Stimulated activated naive CD8-positive, alpha-beta T cell treated with anti-CD3 and anti-CD28 coated beads, Interleukin-15, amount 100 ng/mL, for 72 hours (primary cell): Measurements from ENCODE around the gene USP14.

Source experiments
- ATAC-seq: fragments of 150-1000 bp; cut with Tn5 transposase; 2 replicates; pipeline ENCODE4 v1.10.0; 2021; ENCODE audit warnings: mild to moderate bottlenecking, moderate library complexity
- DNase-seq, 2 donors: peaks; one replicate each; pipeline ENCODE4 v3.0.0; 2021 to 2022
- H3K27ac Mint-ChIP-seq, 2 donors: one replicate each; pipeline ENCODE4 v1.8.0; 2022; ENCODE audit warnings: mild to moderate bottlenecking in 2 of 2, mixed read lengths in 2 of 2, moderate library complexity in 2 of 2
- H3K27me3 Mint-ChIP-seq: one replicate; pipeline ENCODE4 v1.8.0; 2022; ENCODE audit warnings: mixed read lengths
- H3K4me1 Mint-ChIP-seq: one replicate; pipeline ENCODE4 v1.8.0; 2022; ENCODE audit warnings: mild to moderate bottlenecking, mixed read lengths
- H3K4me3 Mint-ChIP-seq, 2 donors: one replicate each; pipeline ENCODE4 v1.8.0; 2022; ENCODE audit warnings: mild to moderate bottlenecking in 2 of 2, mixed read lengths in 2 of 2, moderate library complexity in 1 of 2
- H3K9me3 Mint-ChIP-seq, 2 donors: one replicate each; pipeline ENCODE4 v1.8.0; 2022; ENCODE audit warnings: mixed read lengths in 2 of 2

The USP14 gene

DNA sequence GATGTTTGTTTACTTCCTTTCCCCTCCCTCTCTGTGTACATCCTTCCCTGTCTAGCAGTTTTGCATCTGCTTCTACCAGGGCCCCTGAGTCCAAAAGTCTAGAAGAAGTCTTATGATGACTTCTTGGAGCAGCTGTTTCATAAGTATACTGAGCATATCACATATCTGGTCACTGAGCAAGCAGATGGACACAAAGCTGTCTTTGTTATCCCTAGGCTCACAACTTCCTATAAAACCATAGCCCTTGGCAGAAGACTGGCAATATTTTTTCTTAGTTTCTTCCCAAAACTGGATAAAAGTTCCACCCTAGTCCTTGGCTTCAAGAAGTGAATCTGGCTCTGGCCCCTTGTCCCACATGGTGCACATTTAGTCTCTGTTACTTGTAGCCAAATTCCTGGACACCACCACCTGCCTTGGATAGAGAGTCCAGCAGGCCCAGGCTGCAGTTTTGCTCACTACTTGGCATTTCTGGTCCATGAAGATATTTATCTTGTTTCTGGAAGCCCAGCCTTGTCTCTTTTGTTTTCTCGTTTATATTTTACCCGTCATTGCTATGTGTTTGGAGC lies 87.0 kb downstream of the USP14 start:
- H3K4me3 Mint-ChIP-seq, result no peak overlapping the region
- no peaks in the 10 kb centered on the region for H3K27me3 Mint-ChIP-seq
- H3K4me1 Mint-ChIP-seq, result no peaks in the 10 kb centered on the region
- peak overlapping the region in 1 of 2 donors; percentile 10 for H3K27ac Mint-ChIP-seq
- no peaks in the 10 kb centered on the region for H3K9me3 Mint-ChIP-seq
- ATAC-seq, result no peak
- DNase-seq, result no peak

DNA sequence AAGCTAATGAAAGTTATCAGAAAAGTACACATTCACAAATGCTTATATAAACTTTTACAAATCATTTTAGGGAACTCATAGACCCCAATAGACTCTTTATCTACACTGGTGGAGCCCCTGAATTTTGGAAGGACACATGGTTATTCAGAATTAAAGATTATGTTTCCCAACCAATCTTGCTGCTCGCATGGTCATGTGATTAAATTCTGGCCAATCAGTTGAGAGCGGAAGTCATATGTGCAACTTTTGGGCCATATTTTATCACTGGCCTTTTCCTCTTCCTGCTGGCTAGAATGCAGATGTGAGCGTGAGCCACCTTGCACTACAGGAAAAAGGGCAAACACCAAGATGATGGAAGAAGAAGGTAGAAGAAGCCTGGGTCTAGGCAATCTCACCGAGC lies 89.7 kb downstream of the USP14 start:
- ATAC-seq (no peak), DNase-seq (no peak)
- H3K27ac Mint-ChIP-seq, result no peak overlapping the region

DNA sequence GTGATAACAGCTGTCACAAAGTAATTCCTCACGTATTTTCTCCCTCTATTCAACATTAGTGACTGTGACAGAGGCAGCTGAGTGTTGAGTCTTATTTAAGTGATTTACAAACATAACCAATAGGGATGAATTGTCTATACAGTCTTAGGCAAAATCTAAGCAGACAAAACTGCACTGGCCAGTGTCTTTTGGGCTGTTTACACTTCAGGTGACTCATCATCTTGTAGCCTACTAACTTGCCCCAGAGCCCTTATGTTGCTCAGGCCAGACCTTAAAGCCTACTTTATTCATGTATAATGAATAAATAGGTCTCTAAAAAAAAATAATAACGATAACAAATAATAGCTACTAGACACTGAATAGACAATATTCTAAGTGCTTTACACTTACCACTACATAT lies 92.3 kb downstream of the USP14 start:
- no peak for ATAC-seq
- Mint-ChIP-seq H3K27ac (no peak overlapping the region), H3K4me3 (no peak overlapping the region), H3K4me1 (no peaks in the 10 kb centered on the region), H3K9me3 (no peaks in the 10 kb centered on the region), H3K27me3 (no peaks in the 10 kb centered on the region)
- DNase-seq, result no peak

More for the DNA sequence above, 89.7 kb downstream of the USP14 start:
- H3K4me3 Mint-ChIP-seq, result no peak overlapping the region
- H3K9me3 Mint-ChIP-seq, result no peaks in the 10 kb centered on the region
- no peaks in the 10 kb centered on the region for H3K4me1 Mint-ChIP-seq
- no peaks in the 10 kb centered on the region for H3K27me3 Mint-ChIP-seq

DNA sequence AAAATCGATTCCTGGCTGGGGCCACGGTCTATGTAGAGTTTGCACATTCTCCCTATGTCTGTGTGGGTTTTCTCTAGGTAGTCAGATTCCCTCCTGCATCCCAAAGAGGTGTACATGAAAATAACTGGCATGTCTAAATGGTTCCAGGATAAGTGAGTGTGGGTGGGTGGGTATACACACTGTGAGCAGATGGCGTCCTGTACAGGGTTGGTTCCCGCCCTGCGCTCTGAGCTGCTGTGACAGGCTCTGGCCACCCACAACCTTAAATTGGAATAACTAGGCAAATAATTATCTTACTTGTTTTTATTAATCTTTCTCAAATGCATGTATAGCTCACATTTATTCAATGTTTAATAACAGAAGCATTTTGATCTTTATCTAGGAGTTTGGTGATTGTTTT lies 93.2 kb downstream of the USP14 start:
- Mint-ChIP-seq H3K9me3 (no peaks in the 10 kb centered on the region), H3K4me3 (no peak overlapping the region), H3K4me1 (no peaks in the 10 kb centered on the region), H3K27ac (no peak overlapping the region), H3K27me3 (no peaks in the 10 kb centered on the region)
- no peak for ATAC-seq
- DNase-seq, result no peak

DNA sequence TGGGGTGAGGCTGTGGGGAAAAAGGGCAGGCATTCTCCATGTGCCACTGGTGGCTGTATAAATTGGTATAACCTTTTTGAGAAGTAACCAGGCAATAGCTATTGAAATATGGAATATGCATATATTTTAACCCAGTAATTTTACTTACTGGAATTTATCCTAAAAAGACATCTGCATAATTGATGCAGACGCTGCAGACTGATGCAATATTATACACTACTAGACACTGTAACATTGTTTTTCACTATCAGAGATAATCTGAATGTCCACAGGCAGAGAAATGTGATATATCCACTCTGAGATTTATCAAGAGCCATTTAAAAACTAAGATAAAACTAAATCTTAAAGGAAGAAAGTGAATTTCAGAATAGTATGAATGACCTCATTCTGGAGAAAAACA lies 94.8 kb downstream of the USP14 start:
- H3K9me3 Mint-ChIP-seq, result no peaks in the 10 kb centered on the region
- no peak overlapping the region for H3K4me3 Mint-ChIP-seq
- DNase-seq (no peak), ATAC-seq (no peak)
- H3K4me1 Mint-ChIP-seq, result peaks cover 7% of the 10 kb centered on the region
- no peaks in the 10 kb centered on the region for H3K27me3 Mint-ChIP-seq
- no peak overlapping the region for H3K27ac Mint-ChIP-seq

DNA sequence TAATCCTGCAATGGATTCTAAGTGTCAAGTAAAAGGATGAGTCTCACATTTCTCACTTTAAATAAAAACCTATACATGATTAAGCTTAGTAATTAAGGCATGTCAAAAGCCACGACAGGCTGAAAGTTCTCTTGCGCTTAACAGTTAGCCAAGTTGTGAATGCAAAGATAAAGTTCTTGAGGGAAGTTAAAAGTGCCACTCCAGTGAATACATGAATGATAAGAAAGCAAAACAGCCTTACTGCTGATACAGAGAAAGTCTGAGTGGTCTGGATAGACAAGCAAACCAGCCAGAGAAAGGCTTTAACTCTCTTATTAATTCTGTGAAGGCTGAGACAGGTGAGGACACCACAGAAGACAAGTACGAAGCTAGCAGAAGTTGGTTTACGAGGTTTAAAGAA lies 96.8 kb downstream of the USP14 start:
- Mint-ChIP-seq H3K4me1 (peaks cover 7% of the 10 kb centered on the region), H3K4me3 (no peak overlapping the region), H3K27me3 (no peaks in the 10 kb centered on the region), H3K27ac (no peak overlapping the region), H3K9me3 (no peaks in the 10 kb centered on the region)
- DNase-seq, result no peak
- no peak for ATAC-seq

DNA sequence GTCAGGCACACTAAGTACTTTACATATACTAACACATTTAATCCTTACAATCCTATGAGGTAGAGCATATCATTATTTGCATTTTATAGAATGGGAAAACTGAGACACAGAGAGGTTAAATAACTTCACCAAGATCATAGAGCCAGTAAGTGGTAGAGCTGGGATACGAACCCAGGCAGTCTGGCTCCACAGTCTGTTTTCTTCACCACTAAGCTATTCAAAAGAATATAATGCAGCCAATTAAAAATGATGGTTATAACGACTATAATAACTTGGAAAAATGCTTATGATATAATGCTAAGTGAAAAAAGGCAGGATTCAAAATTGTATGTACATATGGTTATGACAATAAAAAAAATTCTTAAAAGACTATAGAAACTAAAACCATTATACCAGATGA lies 102.2 kb downstream of the USP14 start:
- H3K4me3 Mint-ChIP-seq, result no peak overlapping the region
- no peak overlapping the region for H3K27ac Mint-ChIP-seq
- H3K27me3 Mint-ChIP-seq, result no peaks in the 10 kb centered on the region
- no peak for ATAC-seq
- no peak for DNase-seq
- H3K9me3 Mint-ChIP-seq, result no peaks in the 10 kb centered on the region
- H3K4me1 Mint-ChIP-seq, result peaks cover 7% of the 10 kb centered on the region

DNA sequence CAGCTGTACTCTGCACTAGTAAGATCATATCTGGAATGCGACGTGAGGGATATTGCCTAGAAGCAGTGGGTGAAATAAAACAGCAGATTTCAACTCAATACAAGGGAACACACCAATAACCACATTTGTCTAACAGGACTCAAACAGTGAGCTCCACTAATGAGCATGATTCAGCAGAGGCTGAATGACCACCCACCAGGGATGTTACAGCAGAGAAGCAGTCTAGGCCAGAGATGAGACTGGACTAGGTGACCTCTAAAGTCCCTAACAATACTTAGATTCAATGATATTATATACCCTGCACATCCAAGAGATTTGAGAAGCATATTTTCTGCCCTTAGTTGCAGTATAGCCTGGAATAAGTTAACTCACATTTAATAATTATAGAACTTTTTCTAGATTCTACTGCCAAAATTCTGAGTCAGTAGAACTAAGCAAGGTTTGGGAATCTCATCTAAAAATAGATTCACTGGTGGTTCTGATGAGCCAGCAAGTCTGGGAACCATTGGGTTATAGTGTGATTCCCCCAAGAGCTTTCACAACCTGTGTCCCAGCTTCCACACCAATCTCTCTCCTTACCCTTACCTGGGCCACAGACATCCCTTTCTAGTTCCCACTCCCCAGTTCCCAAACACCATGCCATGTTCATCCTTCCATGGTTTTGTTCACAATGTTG lies 103.2 kb downstream of the USP14 start:
- no peaks in the 10 kb centered on the region for H3K27me3 Mint-ChIP-seq
- no peak overlapping the region for H3K4me3 Mint-ChIP-seq
- DNase-seq (no peak), ATAC-seq (no peak)
- peaks cover 17% of the 10 kb centered on the region for H3K4me1 Mint-ChIP-seq
- H3K9me3 Mint-ChIP-seq, result no peaks in the 10 kb centered on the region
- H3K27ac Mint-ChIP-seq, result peak overlapping the region in 1 of 2 donors; percentile 0
